GM19240 (cell line): ENCODE measurements around the gene PSMC3.

Experiments
- DNase-seq: peaks from one replicate; pipeline ENCODE4 v3.0.0; 2011; ENCODE audit warnings: low spot score; ENCODE audit not compliant: insufficient read length

The PSMC3 gene

DNA sequence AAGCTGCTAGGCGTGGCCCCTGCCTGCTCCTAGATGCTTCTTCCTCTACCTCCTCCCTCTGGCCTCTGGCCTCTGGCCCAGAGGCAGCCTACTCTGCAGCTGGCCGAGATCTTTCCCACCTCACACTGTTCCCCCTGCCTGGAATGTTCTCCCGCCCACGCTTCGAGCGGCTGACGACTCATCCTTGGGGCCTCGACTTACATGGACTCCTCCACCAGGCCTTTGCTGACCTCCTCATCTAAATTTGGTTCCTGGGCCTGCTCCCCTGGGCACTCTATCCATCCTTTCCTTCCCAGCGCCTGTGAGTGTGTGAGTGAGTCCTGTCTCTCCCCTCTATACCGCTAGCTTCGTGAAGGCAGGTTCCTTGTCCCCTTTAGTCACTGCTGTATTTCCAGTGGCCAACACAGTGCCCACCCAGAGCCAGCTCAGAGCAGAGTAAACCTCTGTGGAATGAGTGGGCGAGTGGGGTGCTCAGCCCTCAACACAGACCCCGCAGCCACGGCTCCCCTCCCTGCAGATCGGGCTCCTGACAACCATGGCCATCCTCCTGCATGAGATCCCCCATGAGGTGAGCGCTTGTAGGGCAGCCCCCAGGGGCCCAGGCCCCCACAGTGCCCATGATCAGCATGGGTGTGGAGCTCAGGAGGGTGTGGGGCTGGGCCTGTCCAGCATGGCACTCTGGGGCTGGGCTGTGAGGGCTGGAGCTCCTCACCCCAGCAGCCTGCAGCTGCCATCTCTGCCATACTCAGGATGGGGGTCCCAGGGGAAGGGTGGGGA is 12.1 kb downstream of the PSMC3 start:
- DNase-seq = no peak

DNA sequence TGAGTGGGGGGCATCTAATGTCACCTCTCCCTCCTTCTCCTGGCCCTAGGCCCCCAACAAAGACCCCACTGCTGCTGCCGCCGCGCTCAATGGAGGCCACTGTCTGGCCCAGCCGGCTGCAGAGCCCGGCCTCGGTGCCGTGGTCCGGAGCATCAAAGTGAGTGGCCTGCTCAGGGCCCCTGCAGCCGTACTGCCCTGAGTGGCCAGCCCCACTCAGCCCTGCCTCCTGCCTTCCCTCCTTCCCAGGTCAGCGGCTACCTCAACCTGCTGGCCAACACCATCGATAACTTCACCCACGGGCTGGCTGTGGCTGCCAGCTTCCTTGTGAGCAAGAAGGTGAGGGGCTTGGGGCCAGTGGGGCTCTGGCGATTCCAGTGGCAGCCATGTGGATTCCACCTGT is 12.9 kb downstream of the PSMC3 start:
- no peak for DNase-seq

DNA sequence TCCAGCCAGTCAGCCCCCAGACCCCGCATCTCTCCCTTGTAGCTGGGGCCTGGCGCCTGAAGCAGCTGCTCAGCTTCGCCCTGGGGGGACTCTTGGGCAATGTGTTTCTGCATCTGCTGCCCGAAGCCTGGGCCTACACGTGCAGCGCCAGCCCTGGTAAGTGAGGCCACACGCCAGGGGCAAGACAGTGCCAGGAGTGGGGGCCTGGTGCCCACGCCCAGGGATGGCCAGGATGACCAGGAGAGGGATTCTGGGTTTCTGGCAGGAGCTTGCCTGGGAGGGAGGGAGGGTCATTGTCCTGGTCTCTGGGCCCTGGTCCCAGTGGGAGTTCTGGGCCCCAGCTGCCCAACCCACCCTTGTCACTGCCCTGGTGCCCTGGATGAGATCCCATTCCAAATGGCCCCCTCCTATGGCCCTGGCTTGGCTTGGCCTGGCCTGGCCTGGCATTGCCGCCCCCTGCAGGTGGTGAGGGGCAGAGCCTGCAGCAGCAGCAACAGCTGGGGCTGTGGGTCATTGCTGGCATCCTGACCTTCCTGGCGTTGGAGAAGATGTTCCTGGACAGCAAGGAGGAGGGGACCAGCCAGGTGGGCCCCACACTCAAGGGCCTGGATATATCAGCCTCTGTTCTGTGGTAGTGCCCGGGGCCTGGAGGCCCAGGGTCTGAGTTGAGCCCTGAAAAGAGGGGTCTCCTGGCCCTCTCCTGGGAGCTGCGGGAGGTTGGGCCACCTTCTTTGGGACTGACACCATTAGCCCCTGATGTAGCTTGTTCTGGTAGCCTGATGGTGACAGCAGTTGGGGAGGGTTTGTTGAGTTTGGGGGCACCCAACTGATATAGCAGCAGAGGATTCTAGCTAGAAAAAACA is 14.1 kb downstream of the PSMC3 start:
- no peak for DNase-seq

DNA sequence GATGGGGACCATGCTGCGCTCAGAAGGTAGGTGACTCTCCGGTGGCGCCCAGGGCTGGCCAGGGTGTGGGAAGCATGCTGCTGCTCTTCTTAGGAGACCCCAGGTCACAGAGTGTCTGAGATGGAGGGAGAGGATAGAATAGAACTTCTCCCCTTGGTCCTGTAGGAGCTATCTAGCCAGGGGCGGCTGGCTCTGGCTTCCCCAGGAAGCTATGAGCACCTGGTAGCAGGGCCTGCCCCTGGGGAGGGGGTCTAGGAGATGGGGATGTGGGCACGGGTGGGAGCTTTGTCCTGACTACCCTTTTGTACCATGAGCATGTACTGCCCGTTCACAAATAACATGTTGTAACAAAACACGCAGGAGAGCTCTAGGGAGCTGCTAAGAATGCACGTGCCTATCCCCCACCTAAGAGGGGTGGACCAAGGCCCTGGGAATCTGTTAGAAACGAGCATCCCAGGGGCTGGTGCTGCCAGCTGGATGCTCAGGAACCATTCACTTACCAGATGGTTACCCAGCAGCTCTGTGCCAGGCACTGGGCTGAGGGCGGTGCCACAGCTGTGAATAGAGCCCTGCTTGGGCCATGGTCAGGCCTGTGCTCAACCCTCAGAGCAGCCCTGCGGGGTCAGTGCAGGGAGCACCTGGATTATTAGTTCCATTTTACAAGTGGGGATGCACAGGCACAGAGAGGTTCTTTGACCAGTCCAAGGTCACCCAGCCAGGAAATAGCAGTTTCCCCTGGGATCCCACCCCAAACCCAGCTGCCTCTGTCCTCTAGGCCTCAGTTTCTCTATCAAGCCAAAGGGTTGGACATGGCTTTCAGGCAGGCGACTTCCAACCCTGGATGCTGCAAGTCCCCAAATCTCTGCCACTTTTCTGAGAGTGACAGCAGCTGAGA is 15.6 kb downstream of the PSMC3 start:
- DNase-seq = no peak

DNA sequence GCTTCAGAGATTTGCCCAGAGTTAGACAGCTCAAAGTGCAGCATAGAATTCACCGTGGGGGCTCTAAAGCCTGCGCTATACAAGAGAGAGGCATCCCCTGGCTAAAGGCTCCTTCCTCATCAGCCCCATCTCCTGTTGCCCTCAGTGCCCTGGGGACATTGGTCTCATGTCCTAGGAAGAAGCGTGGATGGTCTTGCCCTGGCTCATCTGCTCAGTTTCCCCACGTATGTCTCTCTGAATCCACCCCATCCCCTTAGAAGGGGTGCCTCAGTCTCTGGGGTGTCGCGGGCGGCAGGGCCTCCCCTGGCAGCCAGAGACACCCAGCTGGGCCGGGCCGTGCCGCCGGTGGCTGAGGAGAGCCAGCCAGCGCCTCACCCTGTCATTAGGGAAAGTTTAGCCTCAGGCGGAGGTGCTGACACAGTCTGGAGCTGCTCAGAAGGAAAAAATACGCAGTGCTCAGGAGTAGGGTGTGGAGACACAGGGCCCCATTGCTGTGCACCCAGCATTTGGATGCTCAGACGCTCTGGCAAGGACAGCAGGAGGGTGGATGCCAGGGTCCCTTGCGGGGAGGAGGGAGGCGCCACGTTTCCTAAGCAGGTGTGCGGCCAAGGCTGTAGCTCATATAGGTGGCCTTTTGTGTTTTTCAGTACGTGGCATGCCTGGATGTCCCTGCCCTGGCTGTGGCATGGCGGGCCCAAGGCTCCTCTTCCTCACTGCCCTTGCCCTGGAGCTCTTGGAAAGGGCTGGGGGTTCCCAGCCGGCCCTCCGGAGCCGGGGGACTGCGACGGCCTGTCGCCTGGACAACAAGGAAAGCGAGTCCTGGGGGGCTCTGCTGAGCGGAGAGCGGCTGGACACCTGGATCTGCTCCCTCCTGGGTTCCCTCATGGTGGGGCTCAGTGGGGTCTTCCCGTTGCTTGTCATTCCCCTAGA is 16.5 kb downstream of the PSMC3 start:
- DNase-seq = no peak

DNA sequence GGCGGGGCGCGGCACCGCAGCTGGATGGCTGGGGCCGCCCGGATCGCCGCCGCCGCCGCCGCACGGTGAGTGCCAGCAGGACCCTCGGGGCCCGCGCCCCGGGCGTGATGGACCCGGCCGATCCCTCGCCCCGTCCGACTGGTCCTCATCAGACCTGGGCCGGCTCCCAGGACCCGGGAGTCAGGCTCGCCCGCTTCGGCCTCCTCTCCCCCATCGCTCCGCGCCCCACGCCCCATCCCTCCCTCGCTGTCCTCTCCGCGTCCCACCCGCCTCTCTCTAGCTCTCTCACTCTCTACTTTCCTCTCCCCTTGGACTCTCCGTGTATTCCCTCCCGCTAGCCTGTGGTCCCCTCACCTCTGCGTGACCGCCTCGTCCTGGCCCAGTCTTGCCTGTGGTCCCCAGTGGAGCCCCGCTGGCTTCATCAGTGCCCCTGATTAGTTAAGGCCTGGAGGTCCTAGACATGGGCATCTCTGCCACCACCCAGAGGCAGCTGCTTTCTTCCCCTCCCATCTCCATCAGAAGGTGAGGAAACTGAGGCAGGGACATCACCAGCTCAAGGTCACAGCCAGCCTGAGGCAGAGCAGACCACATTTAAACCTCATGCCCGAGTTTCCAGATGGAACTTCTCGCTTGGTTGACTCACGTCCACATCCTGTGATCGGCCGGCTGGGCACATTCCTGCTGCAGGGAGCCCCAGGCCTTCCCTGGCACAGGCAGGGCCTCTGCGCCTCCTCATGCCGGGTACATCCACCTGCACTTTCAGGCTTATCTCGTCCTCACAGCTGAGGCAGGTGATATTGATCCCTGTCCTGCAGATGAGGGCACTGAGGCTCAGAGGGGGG is 17.4 kb downstream of the PSMC3 start:
- no peak for DNase-seq

DNA sequence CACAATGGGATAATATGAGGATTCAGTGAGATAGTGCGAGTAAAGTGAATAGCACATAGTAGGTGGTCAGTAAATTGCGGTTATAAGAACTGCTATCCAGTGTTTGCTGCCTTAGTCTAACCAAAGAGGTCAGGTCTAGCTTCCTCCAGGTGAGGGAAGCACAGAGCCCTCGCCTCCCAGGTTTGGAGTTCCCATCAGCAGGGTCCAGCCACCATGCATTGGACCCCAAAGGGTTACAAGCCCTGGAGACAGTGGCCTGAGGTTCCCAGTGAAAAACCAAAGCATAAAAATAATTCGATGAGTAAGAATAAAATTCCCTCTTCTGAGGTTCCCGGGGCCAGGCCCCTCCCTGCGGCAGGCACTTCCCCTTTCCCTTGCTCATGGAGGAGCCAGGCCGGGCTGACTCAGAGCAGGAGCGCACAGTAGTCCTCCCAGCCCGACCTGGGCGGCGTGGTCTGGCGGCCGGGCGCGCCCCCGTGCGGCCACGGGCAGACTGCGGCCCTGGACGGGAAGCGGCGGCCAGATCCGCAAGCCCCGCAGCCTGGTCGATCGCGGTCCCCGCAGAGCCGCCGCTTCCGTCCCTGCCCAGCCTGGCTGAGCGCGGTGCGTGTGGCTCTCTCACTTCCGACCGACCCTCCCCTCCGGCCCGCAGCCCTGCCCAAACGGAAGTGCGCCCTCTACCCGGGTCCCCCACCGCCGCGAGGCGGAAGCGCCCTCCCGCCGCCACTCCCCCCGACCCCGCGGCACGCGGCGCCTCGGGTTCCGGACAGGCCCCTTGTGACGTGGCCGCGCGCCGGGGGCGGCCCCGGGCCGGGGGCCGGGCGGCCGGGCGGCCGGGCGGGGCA is 18.3 kb downstream of the PSMC3 start, which contains the start of gene SLC39A13:
SLC39A13 (plus strand) TSS at position 845 of the 845 bp plus-strand sequence. CDS start 1,505 bp downstream, outside the sequence.
- peak; percentile 97 for DNase-seq

DNA sequence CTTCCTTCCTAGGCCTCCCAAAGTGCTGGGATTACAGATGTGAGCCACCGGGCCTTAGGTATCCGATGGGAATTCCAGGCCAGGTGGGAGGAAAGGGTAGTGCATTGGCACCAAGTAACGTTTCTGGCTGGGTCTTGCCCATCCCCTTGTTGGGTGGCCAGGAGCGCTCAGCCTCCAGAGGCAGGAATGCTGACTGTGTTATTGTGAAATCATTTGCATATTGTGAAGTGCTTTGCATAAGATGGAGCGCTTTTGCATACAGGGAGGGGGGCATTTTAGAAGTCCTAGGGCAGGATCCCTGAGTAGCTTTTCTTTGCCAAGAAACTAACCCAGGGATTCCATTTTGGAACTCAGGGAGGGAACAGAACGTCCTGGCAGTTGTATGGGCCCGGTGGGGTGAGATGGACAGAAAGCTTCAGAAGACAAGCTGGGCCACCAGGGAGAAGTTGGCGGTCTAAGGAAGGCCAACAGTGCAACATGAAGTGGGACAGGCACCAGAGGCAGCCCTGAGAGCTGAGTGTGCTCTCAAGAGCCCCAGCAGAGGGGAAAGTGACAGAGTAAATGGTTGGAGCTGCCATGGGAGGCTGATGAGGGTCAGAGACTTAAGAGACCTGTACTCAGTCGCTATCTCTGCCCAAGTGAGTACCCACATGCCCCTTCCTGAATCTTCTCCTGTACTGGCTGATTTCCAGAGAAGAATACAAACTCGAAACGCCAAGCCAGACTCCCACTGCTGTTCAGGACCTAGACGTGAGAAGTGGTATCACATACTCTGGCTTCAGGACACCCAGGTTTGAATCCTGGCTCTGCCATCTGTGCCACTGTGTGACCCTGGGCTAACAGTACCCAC is 19.1 kb downstream of the PSMC3 start:
- no peak for DNase-seq

DNA sequence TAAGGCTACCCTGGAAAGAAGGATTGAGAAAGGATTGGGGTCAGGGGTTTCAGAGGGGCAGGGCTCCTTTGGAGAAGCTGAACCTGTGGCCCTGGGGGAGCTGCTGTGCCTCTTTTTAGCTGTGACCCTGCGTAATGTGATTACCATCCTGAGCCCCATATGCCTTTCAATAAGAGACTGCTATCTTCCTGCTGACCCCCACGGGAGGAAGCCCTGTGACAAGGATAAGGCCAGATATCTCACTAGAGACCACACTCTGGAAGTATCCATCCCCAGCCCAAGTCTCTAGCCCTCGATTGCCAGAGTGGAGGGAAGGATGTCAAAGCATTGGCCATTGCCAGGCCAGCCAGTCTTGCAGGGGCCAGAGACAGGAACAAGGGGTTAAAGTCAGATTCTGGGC is 22.7 kb downstream of the PSMC3 start:
- DNase-seq = no peak

DNA sequence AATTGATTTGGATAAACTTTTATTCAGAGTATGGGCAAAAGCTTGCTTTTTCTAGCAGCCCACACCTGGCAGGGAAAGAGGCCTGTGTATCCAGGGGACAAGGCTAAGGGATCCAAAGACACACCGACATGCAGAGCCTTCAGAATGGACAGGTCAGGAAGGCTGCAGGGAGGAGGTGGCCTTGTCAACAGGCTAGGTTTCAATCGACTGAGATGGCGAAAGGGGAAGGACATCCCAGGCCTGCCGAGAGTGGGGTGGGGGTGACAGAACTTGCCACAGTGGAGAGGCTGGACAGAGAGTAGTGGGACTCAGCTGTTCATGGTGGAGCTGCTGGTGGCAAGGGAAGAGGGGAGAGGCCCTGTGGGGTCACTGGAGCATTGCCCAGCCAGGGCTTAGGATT is 23.1 kb downstream of the PSMC3 start:
- no peak for DNase-seq

DNA sequence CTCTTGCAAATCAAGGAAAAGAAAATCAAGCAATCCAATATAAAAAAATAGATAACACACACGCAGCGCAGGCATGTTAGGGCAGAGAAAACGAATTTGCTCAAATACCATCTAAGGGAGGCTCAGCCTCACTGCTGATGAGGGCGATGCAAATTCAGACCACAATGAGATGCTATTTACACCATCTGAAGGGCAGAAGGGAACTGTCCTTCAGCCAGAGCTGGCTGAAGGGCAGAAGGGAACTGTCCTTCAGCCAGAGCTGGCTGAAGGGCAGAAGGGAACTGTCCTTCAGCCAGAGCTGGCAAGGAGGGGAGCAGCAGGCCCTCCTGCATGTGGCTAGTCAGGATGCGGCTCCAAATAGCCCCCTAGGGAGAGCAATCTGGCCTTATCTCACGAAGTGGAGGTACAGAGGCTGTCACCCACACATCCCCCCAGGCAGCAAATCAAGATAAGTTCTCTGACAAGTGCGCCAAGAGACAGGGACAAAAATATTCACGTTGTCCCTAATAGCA is 25.4 kb downstream of the PSMC3 start:
- no peak for DNase-seq

DNA sequence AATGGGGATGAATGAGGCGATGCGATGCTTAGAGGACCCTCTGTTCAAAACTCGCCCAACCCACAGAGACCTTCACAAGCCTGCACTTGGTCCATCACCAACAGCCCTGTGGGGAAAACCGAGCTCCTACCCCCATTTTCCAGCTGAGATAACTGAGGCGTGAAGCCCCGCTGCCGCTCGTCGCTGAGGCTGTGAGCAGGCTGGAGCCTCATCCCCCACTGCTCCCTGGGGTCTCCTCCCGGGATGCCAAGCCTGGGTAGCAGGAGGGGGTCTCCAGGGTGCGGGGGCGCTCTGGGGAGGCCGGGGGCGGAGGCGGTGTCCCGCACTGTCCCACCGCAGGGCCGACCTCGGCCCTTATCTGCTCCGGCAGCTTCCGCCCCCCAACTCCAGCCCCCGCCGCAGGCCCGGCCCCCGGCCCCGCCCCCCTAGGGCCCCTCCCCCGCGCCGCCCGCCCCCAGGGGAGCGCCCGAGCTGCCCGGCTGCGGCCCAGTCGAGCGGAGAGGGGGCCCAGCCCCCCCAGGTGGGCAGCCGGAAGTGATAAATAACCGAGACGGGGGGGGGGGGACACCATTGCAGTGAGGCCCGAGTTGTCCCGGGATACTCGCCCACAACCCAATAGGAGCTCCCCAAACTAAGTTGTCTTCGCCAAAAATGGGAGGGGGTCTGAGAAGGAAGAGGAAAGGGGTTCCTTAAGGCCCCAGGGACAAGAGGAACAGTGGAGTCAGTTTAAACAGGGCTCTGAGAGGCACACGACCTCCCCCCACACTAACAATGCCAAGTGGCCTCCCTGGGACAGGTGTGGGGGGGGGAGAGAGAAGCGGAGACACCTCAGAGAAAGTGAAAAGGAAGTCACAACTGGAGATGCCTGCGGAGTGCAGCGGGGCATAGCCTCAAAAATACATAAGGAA is 26.1 kb downstream of the PSMC3 start:
- DNase-seq = no peak

DNA sequence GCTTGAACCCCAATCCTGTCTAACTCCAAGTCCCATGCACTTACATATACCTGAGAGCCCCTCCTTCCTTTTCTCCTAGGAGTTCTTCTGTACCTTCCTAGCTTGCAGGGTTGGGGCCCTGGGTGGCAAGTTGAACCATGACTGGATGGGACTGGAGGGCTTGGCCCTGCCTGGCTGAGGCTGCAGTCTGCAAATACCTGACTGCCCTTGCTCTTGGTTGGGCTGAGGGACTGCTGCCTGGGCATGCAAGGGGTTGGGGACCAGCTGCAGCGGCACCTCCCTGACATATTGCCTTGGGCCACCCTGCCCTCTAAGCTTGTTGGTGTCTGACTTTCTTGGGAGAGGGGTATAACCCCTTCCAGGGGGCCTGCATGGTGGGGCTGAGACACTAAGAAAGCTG is 27.7 kb downstream of the PSMC3 start:
- no peak for DNase-seq

DNA sequence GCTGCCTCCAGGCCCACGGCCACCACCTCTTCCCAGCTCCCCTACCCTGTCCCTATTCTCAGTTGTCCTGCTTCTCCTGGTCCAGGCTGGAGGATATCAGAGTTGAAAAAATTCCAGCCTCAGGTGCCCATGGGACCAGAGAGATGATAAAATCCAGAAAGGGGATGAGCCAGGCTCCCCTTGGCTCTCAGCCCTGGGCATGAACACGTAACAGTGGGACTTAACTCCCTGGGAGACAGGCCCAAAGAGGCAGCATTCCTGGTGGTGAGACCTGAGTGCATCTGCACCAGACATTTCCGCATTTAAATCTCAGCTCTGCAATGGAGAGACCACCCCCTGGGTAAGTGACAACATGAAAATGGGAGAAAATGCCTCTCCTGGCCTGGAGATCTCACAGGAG is 28.2 kb downstream of the PSMC3 start:
- no peak for DNase-seq

DNA sequence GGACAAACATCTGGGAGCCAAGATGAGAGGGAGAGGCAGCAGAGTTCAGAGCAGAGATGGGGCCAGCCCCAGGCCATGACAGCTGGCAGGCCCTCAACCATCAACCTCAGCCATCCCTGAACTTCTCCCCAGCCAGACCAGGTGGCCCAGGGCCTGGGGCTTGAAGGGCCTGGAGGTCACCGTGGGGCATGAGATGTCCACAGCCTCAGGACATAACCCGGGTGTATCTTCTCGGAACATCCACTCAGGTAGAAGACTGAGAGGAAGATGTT is 30.3 kb downstream of the PSMC3 start:
- DNase-seq = no peak

DNA sequence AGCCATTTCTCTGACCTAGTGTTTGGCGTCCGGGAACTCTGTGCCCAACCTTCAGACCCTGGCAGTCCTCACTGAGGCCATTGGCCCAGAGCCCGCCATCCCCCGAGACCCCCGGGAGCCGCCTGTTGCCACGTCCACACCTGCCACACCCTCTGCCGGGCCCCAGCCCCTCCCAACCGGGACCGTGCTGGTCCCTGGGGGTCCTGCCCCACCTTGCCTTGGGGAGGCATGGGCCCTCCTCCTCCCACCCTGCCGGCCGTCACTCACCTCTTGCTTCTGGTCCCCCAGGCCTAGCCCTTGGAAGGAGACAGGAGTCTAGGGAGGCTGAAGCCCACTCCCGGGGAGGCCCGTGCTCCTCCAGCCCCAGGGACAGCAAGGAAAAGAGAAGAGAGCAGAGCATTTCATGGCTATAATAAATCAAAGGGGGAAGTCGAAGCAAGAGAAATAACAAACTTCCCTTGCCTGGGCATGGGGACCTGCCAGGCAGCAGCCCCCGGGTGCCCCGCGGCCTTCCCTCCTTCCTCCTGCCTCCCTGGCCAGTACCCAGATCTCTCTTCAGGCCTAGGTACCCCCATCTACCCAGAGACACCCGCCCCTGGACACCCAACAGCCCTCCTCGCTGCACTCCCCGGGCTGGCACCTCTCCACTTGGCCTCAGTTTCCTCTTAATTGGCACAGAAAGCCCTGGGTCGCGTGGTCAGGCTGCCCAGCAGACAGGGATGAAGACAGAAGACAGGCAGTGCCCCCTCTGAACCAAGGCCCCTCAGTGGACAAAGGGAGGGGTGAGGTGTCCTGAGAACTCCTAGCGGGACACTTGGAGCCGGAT is 30.8 kb downstream of the PSMC3 start:
- DNase-seq = no peak
